Ovary (tissue), 3 donors: ENCODE results near the gene GUCY2D.

Source experiments
- CTCF ChIP-seq, 3 donors: fragments of 450-650 bp in 2 of 3; fragments of 200-600 bp in 1 of 3; IDR thresholded peaks; one replicate each; pipeline versions ENCODE4 v1.5.1 to v1.8.0; 2016 to 2022; ENCODE audit warnings: antibody characterized with exemption in 3 of 3, mild to moderate bottlenecking in 1 of 3
- EP300 ChIP-seq: sonication (generic); formaldehyde crosslinking; IDR thresholded peaks from one replicate; pipeline ENCODE4 v1.6.1; 2017; ENCODE audit warnings: antibody characterized with exemption
- POLR2A ChIP-seq: fragments of 450-650 bp; IDR thresholded peaks from one replicate; pipeline ENCODE4 v1.6.1; 2017; ENCODE audit warnings: antibody characterized with exemption, mild to moderate bottlenecking, moderate library complexity
- donor health status: DM: no; HTN: no; CAD: no.

DNA sequence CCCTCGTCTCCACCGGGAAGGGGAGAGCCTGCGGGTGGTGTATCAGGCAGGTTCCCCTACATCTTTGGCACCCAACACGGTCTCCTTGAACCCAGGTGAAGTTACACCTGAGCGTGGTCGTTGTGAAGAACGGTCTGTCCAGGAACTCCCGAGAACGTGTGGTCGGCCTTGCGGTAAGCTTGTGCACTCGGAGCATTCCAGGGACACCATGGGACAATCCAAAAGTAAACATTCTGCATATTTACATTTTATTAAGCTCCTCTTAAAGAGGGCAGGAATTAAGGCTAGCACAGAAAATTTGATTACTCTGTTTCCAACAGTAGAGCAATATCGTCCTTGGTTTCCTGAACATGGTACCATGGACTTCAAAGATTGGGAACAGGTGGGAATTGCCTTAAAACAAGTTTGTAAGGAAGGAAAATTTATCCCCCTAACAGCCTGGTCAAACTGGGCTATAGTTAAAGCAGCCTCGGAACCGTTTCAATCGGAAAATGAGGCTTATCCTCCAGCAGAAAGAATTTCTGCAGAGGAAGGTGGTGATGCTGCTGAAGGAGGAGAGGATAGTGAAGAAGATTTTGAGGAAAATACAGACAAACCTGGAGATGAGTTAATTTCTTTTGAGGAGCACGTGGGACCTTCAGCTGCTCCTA is 54.7 kb downstream of the GUCY2D start:
- TF ChIP-seq CTCF (IDR thresholded peaks at IDR 0.05) (no peak), EP300 (no peak), POLR2A (no peak)
